Hepatic stellate cell (primary cell): ENCODE results near the gene PCGF5.
"Not testable (repeated sequence)": the region's sequence is repeated elsewhere in the genome, so short reads cannot be mapped to it uniquely, and the experiment has no call there.

Experiments used
- DNase-seq: peaks from one replicate; pipeline ENCODE4 v3.0.0; 2011; ENCODE audit warnings: low spot score

PCGF5 gene

GRCh38 chr10:91220194-91220953 lies at the start of gene PCGF5:
PCGF5 (plus strand) TSS chr10:91220663; CDS start chr10:91222872, 2,209 bp downstream.
- peak; percentile 84 for DNase-seq

DNA sequence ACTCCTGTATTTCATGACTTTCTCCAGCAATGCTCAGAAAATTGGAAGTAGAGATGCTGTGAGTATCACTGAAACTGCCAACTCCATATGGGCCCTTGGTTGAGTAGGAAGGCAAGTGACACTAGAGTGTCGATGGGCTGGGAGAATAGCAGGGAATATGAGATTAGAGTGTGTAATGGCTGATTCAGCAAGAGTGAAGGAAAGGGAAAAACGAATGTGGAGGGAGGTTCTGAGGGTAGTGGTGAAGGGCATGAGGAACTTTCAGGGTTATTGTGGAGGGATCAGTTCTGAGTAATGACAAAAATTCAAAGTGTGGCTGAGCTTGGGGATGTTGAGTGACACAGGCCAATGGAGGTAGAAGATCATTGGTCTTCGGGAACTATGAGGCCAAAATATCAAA lies 49.0 kb upstream of the PCGF5 start:
- DNase-seq = no peak

DNA sequence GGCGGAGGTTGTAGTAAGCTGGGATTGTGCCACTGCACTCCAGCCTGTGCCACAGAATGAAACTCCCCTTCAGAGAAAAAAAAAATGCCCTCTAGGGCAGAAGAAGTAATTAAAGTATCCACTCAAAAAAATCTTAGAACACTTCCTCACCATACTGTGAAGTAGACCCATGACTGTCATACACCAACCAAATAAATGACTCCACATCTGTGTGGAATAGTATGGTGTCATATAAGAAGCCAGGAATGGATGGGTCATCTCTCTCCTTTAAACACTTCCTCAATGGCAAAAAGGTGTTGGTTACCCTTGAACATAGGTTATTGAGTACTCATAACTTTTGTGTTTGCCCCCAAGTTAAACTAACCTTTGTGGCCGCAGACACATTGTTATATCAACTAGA lies 48.1 kb upstream of the PCGF5 start:
- no peak for DNase-seq

GRCh38 chr10:91185239-91185875 lies 35.1 kb upstream of the PCGF5 start:
- DNase-seq = peak; percentile 67

GRCh38 chr10:91187156-91187555 lies 33.3 kb upstream of the PCGF5 start:
- DNase-seq = no peak

DNA sequence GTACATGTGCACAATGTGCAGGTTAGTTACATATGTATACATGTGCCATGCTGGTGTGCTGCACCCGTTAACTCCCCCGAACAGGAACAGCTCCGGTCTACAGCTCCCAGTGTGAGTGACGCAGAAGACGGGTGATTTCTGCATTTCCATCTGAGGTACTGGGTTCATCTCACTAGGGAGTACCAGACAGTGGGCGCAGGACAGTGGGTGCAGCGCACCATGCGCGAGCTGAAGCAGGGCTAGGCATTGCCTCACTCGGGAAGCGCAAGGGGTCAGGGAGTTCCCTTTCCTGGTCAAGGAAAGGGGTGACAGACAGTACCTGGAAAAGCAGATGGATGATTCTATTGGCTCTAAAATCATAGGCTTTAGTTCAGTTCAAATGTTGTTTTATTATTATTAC lies 32.5 kb upstream of the PCGF5 start:
- DNase-seq = not testable (repeated sequence)

DNA sequence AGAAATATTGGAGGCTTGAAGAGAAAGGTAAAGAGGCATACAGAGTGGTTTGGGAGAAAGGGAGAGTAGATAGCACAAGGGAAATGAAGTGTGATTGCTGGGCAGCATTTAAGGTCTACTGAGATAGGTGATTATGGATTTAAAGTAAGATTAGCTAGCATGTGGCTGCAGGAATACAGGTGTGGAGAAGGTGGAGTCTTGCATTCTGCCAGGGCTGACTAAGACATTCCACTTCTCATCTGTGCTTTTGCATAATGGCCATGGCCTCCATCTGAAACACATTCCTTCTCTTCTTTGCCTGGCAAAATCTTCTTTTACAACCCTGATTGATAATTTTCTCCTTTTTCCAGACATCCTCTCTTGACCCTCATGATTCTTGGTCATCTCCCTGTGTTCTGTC lies 31.6 kb upstream of the PCGF5 start:
- no peak for DNase-seq

- peak; percentile 74 for DNase-seq
Observed at GRCh38 chr10:91190388-91190870, 30.0 kb upstream of the PCGF5 start.

GRCh38 chr10:91190876-91191583 lies 29.4 kb upstream of the PCGF5 start:
- peak; percentile 16 for DNase-seq

DNA sequence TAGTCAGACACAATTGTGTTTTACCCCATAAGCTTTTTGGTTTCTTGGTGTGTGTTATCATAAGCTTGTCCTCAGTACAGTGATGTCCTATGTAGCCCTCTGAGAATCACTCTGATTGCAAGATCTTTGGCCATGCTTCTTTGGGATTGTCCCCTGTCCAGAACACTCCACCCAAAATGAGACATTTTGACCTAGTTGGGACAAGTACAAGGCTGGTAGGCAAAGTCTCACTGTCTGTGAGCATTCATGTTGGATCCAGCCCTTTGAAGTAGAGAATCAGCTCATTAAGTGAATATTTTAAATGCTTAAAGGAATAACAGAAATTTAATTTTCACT lies 28.9 kb upstream of the PCGF5 start:
- no peak for DNase-seq

- peak; percentile 44 for DNase-seq
Observed at GRCh38 chr10:91194497-91195179, 25.8 kb upstream of the PCGF5 start.

- no peak for DNase-seq
Observed at GRCh38 chr10:91196268-91197048, 24.0 kb upstream of the PCGF5 start.

GRCh38 chr10:91197127-91197526 lies 23.3 kb upstream of the PCGF5 start:
- DNase-seq = no peak

- no peak for DNase-seq
Observed at GRCh38 chr10:91198781-91199180, 21.7 kb upstream of the PCGF5 start.

GRCh38 chr10:91200314-91201212 lies 19.9 kb upstream of the PCGF5 start:
- DNase-seq = no peak

DNA sequence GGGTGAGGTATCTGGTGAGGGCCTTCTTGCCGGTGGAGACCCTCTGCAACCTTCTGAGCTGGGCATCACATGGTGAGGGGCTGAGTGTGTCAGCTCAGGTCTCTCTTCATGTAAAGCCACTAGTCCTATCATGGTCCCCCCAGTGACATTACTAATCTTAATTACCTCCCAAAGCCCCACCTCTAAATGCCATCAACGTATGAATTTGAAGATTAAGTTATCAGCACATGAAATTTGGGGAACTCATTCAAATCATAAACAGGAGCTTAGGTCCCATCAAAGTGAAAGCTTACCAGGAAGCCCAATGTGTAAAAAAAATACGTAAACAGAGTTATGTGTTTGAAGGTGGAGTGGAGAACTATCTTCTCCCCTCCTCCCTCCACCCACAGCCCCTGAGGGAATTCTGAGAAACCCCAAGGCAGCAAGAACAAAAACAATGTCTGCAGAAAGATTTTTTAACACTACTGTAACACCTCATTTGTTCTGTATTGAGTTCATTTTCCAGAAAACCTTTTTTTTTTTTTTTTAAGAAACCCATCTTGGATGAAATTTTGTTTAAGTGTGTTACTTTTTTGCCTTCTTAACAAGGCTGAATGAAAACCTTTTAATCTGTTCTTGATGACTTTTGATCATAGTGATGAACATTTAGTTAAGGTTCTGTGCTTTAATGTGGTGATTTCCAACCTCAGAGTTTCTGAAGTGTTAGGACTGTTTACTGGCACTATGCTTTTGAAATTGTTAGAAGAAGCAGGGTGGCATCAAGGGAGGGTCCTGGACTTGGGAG lies 19.1 kb upstream of the PCGF5 start:
- no peak for DNase-seq

GRCh38 chr10:91206427-91206826 lies 14.0 kb upstream of the PCGF5 start:
- no peak for DNase-seq

DNA sequence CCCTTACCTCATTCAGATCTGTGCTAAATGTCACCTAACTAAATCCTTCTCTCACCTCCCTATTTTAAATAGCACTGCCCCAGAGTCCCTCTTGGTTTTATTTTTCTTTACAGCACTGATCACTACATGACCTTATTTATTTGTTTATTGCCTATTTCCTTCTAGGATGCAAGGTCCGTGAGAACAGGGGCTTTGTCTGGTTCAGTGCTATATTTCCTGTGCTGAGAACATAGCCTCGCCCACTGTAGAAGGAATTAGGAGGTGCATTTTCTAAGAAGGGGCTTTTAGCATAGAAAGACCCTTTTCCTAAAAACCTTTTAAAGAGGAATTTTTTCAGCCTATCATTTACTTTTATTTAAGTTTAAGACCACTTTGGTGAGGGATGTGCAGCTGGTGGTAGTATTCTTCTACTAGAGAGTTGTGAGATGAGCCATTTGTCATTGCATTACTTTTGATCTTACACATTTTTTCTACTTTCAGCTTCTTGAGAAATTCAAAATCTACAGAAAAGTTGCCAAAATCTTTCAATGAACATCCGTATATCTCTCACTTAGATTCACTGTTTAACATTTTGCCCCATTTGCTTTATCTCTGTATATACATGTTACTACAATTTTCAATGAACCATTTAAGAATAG lies 13.5 kb upstream of the PCGF5 start:
- no peak for DNase-seq

DNA sequence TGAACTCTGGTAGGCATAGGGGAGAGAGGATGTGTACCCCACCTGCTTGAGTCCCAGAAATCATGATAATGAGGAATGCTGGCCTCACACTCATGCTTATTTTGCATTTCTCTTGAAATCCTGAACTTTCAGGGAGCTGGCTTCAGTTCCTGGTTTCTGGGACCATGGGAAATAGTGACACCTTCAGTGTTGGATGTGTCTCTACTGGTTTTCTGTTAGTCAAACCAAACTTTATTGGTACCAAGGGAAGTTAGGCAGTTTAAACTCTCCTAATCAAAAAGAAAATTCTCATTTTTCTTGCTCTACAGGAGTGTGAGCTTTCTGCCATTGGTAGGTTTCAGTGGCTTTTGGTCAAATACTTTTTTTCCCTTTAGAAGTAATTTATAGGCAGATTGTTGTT lies 11.8 kb upstream of the PCGF5 start:
- DNase-seq = no peak
